IPS-15b (cell line): ENCODE results near the gene INCA1.

Source experiments
- H3K27me3 ChIP-seq: one replicate; pipeline ENCODE4 v1.6.1; 2013; ENCODE audit warnings: low read length; ENCODE audit not compliant: control insufficient read depth, insufficient read depth
- H3K36me3 ChIP-seq: one replicate; pipeline ENCODE4 v1.6.1; 2013; ENCODE audit warnings: low read length; ENCODE audit not compliant: control insufficient read depth, insufficient read depth
- H3K4me1 ChIP-seq: one replicate; pipeline ENCODE4 v1.6.1; 2013; ENCODE audit warnings: mild to moderate bottlenecking, low read length; ENCODE audit not compliant: control insufficient read depth, insufficient read depth
- H3K4me3 ChIP-seq: one replicate; pipeline ENCODE4 v1.5.1; 2013; ENCODE audit warnings: low read depth, low read length
- H3K9ac ChIP-seq: one replicate; pipeline ENCODE4 v1.6.1; 2013; ENCODE audit warnings: low read depth, mild to moderate bottlenecking, low read length
- H3K9me3 ChIP-seq: one replicate; pipeline ENCODE4 v1.6.1; 2013; ENCODE audit warnings: mild to moderate bottlenecking, low read length; ENCODE audit not compliant: control insufficient read depth, insufficient read depth

The INCA1 gene

DNA sequence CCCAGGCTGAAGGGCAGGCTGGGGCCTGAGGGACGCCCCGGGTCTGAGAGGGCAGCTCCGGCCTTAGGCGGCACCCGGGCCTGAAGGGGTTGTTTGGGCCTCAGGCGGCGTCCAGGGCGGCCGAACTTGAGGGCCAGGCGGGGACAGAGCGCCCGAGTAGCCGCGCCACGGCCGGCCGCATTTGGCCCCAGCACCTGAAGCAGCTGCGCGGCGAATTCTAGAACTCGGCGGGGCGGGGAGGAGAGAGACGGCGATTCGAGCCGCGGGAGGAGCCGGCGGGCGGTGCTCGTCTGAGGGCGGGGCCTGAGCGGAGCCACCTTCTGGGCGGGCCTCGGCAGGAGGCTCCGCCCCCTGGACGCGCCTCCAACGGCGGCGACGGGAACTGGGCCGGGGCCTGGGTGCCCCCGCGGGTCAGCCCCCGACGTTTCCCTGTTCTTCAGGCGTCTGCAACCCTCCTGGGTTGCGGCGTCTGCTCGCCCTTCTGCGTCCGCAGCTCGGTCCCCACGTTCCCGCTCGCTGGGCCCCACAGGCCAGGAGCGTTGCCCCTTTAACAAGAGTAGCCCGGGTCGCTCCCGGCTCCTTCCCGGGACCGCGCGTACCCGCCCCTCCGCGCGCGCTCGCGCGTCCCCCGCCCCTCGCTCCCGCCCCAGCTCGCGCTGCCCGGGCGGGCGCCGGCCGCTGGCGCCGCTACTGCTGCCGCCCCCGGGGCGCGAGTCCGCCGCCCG, at the start of gene INCA1, which contains the start of gene KIF1C:
Gene INCA1, minus strand, starts transcription at position 221 of the 725 bp plus-strand sequence. CDS start 3,085 bp downstream, outside the sequence.
Gene KIF1C, plus strand, starts transcription at position 649 of the 725 bp plus-strand sequence. CDS start 2,297 bp downstream, outside the sequence.
- Histone ChIP-seq H3K4me1 (peaks cover 6% of the 10 kb centered on the region), H3K27me3 (peaks cover 3% of the 10 kb centered on the region), H3K4me3 (peak within 1 kb of the TSS; percentile 87)

GRCh38 chr17:5045496-5045895, 48.2 kb upstream of the INCA1 start:
- no peaks in the 10 kb centered on the region for H3K36me3 ChIP-seq
- no peaks in the 10 kb centered on the region for H3K27me3 ChIP-seq
- H3K9ac ChIP-seq: no peak overlapping the region
- H3K4me3 ChIP-seq: no peak overlapping the region
- no peaks in the 10 kb centered on the region for H3K9me3 ChIP-seq
- H3K4me1 ChIP-seq: no peaks in the 10 kb centered on the region

More for the DNA sequence above, at the start of gene INCA1, which contains the start of gene KIF1C:
- Histone ChIP-seq H3K9ac (peak within 1 kb of the TSS; percentile 70), H3K36me3 (peaks cover 19% of the 10 kb centered on the region), H3K9me3 (no peaks in the 10 kb centered on the region)

DNA sequence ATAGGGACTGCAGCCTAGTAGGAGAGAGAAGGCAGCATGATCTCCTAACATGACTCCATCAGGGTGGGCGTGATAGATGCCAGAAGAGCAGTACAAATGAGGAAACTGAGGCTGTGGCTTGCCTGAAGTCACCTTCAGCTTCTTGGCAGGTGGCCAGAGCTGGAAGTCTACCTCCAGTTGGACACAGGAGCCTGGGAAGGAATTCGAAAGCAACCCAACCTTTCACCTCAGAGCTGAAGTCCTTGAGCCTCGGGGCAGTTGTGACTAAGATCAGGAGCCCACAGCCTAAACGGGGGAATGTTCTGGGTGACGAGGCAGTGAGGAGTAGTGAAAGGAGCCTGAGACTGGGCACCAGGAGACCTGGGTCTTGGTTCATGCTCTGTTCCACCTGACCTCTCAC, 47.3 kb upstream of the INCA1 start:
- Histone ChIP-seq H3K9ac (no peak overlapping the region), H3K27me3 (no peaks in the 10 kb centered on the region), H3K9me3 (no peaks in the 10 kb centered on the region), H3K4me3 (no peak overlapping the region), H3K4me1 (no peaks in the 10 kb centered on the region), H3K36me3 (no peaks in the 10 kb centered on the region)

- Histone ChIP-seq H3K4me3 (no peak overlapping the region), H3K27me3 (no peaks in the 10 kb centered on the region), H3K36me3 (no peaks in the 10 kb centered on the region), H3K4me1 (no peaks in the 10 kb centered on the region), H3K9ac (no peak overlapping the region), H3K9me3 (no peaks in the 10 kb centered on the region)
Measured at GRCh38 chr17:5043524-5043923, 46.2 kb upstream of the INCA1 start.

DNA sequence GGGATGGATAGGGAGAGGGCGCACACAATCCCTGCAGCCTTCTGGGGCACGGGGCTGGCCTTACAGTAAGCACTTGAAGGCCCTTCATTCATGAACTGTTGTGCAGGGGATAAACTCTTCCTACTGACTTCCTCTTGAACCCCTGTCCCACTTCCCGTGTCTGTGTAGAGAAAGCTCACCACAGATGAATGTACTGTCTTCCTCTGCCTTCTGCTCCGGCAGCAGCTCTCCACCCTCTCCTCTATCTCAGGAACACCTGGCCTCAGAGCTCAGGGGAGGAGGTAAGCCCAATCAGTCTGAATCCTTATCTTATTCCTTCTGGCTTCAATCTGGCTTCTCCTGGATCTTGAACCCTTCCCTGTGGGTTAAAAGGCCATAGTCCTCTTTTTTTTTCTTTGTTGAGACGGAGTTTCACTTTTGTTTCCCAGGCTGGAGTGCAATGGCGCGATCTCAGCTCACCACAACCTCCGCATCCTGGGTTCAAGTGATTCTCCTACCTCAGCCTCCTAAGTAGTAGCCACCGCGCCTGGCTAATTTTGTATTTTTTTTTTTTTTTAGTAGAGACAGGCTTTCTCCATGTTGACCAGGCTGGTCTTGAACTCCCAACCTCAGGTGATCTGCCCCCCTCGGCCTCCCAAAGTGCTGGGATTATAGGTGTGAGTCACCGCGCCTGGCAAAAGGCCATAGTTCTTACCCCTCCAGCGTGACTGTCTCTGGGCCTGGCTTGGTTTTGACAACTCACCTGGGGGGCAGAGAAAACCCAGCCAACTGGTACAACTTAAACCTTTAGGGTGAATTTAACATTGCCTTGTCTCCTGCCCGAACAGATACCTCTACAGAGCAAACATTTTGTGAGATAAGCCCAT, 45.1 kb upstream of the INCA1 start:
- no peaks in the 10 kb centered on the region for H3K4me1 ChIP-seq
- H3K4me3 ChIP-seq: no peak overlapping the region
- H3K9me3 ChIP-seq: no peaks in the 10 kb centered on the region
- no peaks in the 10 kb centered on the region for H3K27me3 ChIP-seq
- H3K36me3 ChIP-seq: no peaks in the 10 kb centered on the region
- no peak overlapping the region for H3K9ac ChIP-seq

DNA sequence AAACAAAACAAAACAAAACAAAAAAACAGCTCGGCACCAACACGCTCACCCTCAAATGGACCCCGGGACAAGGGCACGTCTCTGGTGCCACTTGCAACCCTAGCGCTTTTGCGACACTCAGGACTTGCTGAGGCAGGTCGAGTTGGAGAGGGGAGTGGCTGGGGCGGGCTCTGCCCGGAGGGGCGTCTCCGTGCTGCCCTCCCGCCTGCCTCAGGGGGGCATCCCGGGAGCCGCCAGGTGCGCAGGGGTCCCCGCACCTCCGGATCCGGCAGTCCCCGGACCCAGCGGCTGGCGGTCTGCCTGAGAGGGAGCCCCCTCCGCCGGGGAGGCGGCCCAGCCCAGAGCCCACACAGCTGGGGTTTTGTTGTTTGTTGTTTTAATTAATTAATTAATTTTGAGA, 38.0 kb upstream of the INCA1 start, which contains the start of gene SLC52A1:
Gene SLC52A1, minus strand, starts transcription at position 112 of the 400 bp plus-strand sequence. CDS start 820 bp downstream, outside the sequence.
- Histone ChIP-seq H3K9me3 (no peaks in the 10 kb centered on the region), H3K27me3 (no peaks in the 10 kb centered on the region), H3K4me1 (no peaks in the 10 kb centered on the region), H3K36me3 (no peaks in the 10 kb centered on the region), H3K9ac (no peak within 1 kb of the TSS), H3K4me3 (peak within 1 kb of the TSS; percentile 39)

DNA sequence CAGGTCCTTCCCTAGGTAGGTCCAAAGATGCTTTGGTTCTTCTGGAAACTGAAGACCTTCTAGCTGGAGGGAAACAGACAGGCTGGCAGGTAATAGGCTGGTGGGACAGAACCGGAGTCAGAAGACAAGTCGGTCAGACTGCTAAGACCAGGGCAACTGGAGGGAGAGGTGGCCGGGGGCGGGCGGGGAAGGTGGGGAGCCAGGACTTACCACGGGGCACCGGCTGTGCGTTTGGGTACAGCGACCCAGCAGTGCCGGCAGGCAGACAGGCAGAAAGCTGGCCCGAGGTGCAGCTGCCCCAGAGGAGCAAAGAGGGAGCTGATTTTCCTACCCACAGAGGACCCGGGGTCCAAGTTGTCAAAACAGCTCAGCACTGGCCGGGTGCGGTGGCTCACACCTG, 37.3 kb upstream of the INCA1 start:
- peak overlapping the region; percentile 39 for H3K4me3 ChIP-seq
- H3K27me3 ChIP-seq: no peaks in the 10 kb centered on the region
- H3K9me3 ChIP-seq: no peaks in the 10 kb centered on the region
- no peaks in the 10 kb centered on the region for H3K36me3 ChIP-seq
- no peak overlapping the region for H3K9ac ChIP-seq
- H3K4me1 ChIP-seq: no peaks in the 10 kb centered on the region

- H3K9me3 ChIP-seq: no peaks in the 10 kb centered on the region
- no peaks in the 10 kb centered on the region for H3K27me3 ChIP-seq
- no peak overlapping the region for H3K9ac ChIP-seq
- no peaks in the 10 kb centered on the region for H3K4me1 ChIP-seq
- no peaks in the 10 kb centered on the region for H3K36me3 ChIP-seq
- no peak overlapping the region for H3K4me3 ChIP-seq
Measured at GRCh38 chr17:5034063-5034462, 36.7 kb upstream of the INCA1 start.

DNA sequence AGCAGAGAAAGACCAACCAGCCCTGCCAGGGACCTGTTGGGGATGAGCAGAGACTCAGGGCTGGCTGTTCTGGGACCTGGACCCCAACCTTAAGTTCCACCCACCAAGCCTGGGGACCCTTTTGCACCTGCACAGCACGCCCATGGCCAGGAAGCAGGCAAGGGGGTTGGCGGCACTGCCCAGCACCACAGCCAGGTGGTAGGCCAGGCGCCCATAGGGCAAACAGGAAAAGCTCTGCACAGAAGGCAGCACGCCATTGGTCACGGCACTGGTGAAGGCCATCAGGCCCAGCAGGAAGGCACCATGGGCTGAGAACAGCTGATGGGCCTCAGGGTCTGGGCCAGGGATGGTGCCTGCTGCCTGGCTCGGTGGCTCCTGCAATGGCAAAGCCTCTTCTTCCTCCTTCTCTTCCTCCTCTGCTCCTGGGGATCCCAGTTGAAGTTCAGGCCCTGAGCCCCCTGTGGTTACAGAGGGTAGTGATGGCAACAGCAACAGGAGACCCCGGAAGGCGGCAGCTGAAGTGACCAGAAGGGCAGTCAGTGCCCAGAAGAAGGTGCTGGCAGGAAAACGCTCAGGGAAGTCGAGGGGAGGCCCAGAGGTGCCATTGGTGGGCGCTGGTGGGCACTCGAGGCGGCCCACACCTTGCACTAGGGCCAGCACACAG, 36.2 kb upstream of the INCA1 start:
- Histone ChIP-seq H3K27me3 (no peaks in the 10 kb centered on the region), H3K4me1 (no peaks in the 10 kb centered on the region), H3K9me3 (no peaks in the 10 kb centered on the region), H3K4me3 (no peak overlapping the region), H3K36me3 (no peaks in the 10 kb centered on the region), H3K9ac (no peak overlapping the region)

GRCh38 chr17:5032865-5033264, 35.5 kb upstream of the INCA1 start:
- Histone ChIP-seq H3K4me1 (no peaks in the 10 kb centered on the region), H3K36me3 (no peaks in the 10 kb centered on the region), H3K4me3 (no peak overlapping the region), H3K9ac (no peak overlapping the region), H3K27me3 (no peaks in the 10 kb centered on the region), H3K9me3 (no peaks in the 10 kb centered on the region)

DNA sequence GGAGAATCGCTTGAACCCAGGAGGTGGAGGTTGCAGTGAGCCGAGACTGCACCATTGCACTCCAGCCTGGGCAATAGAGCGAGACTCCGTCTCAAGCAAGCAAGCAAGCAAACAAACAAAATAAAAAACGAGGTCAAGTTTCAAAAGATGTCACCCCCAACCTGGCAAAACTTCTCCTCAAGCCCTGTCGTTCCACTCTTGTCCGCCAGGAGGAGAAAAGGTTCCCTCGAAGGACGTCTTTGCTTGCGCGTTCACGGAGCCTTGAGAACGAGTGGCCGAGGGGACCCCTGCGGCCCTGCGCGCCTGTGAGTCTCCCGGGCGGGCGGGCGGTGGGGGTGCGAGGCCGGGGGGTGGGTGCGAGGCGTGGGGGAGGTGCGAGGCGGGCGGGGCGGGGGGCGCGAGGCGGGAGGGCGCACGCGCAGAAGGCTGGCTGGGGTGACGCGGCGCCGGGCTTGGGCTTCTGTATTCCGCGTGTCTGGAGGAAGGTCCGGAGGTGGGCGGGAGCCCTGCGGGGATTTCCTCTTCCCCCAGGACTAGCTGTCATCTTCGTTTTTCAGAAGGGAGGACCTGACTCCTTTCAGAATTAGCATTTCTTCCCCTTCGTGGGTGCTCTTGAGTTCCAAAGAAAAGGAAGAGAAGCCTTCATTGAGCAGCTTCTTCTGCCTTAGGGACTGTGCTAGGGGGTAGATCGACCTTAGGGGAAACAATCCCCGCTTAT, 34.2 kb upstream of the INCA1 start:
- no peak overlapping the region for H3K9ac ChIP-seq
- no peaks in the 10 kb centered on the region for H3K27me3 ChIP-seq
- no peaks in the 10 kb centered on the region for H3K36me3 ChIP-seq
- H3K4me1 ChIP-seq: no peaks in the 10 kb centered on the region
- H3K9me3 ChIP-seq: no peaks in the 10 kb centered on the region
- peak overlapping the region; percentile 47 for H3K4me3 ChIP-seq
